Measurements from ENCODE around the gene FXYD6. TPM values are rescaled to one million over a fixed set of nuclear protein-coding genes. Genes with fewer than 3 reads are reported as not detected.

FXYD6 gene
- total RNA-seq, 6 experiments from 2014 or later: not detected

- no peak overlapping the region for H3K27ac Mint-ChIP-seq
- no peak for TF ChIP-seq CTCF (IDR thresholded peaks at IDR 0.05)
- no peaks in the 10 kb centered on the region for H3K4me1 Mint-ChIP-seq (ENCODE audit: low read depth)
- no peak for DNase-seq
- H3K36me3 Mint-ChIP-seq (ENCODE audit: low read depth): no peaks in the 10 kb centered on the region
- peaks cover 24% of the 10 kb centered on the region for H3K27me3 Mint-ChIP-seq (ENCODE audit: insufficient read depth)
- no peak overlapping the region for H3K4me3 Mint-ChIP-seq
- H3K9me3 Mint-ChIP-seq: no peaks in the 10 kb centered on the region
Observed at GRCh38 chr11:117891362-117891761, 14.9 kb upstream of the FXYD6 start.

- H3K27me3 Mint-ChIP-seq (ENCODE audit: insufficient read depth): peaks cover 23% of the 10 kb centered on the region
- TF ChIP-seq CTCF (IDR thresholded peaks at IDR 0.05): no peak
- H3K36me3 Mint-ChIP-seq (ENCODE audit: low read depth): no peaks in the 10 kb centered on the region
- no peak for DNase-seq
- no peaks in the 10 kb centered on the region for H3K4me1 Mint-ChIP-seq (ENCODE audit: low read depth)
- H3K9me3 Mint-ChIP-seq: no peaks in the 10 kb centered on the region
- no peak overlapping the region for H3K27ac Mint-ChIP-seq
- no peak overlapping the region for H3K4me3 Mint-ChIP-seq
Observed at GRCh38 chr11:117888139-117888566, 11.7 kb upstream of the FXYD6 start.

GRCh38 chr11:117887431-117888138, 11.1 kb upstream of the FXYD6 start:
- H3K4me1 Mint-ChIP-seq (ENCODE audit: low read depth): no peaks in the 10 kb centered on the region
- no peaks in the 10 kb centered on the region for H3K36me3 Mint-ChIP-seq (ENCODE audit: low read depth)
- H3K27ac Mint-ChIP-seq: no peak overlapping the region
- no peak for DNase-seq
- peaks cover 24% of the 10 kb centered on the region for H3K27me3 Mint-ChIP-seq (ENCODE audit: insufficient read depth)
- H3K9me3 Mint-ChIP-seq: no peaks in the 10 kb centered on the region
- H3K4me3 Mint-ChIP-seq: no peak overlapping the region
- TF ChIP-seq CTCF (IDR thresholded peaks at IDR 0.05): no peak

GRCh38 chr11:117885777-117886176, 9.3 kb upstream of the FXYD6 start:
- TF ChIP-seq CTCF (IDR thresholded peaks at IDR 0.05): no peak
- Mint-ChIP-seq H3K4me3 (no peak overlapping the region), H3K9me3 (no peaks in the 10 kb centered on the region), H3K4me1 (ENCODE audit: low read depth) (no peaks in the 10 kb centered on the region), H3K27ac (no peak overlapping the region), H3K27me3 (ENCODE audit: insufficient read depth) (peaks cover 33% of the 10 kb centered on the region), H3K36me3 (ENCODE audit: low read depth) (no peaks in the 10 kb centered on the region)
- no peak for DNase-seq

GRCh38 chr11:117884994-117885393, 8.5 kb upstream of the FXYD6 start:
- no peaks in the 10 kb centered on the region for H3K36me3 Mint-ChIP-seq (ENCODE audit: low read depth)
- no peaks in the 10 kb centered on the region for H3K9me3 Mint-ChIP-seq
- no peak for TF ChIP-seq CTCF (IDR thresholded peaks at IDR 0.05)
- H3K4me3 Mint-ChIP-seq: no peak overlapping the region
- H3K4me1 Mint-ChIP-seq (ENCODE audit: low read depth): no peaks in the 10 kb centered on the region
- no peak overlapping the region for H3K27ac Mint-ChIP-seq
- peaks cover 37% of the 10 kb centered on the region for H3K27me3 Mint-ChIP-seq (ENCODE audit: insufficient read depth)
- DNase-seq: peak; percentile 8

Data from HFFc6 (cell line).